ENCODE measurements around the gene PROZ. TPM values are rescaled to one million over a fixed set of nuclear protein-coding genes. Genes with fewer than 3 reads are reported as not detected.
"Not testable (repeated sequence)": the region's sequence is repeated elsewhere in the genome, so short reads cannot be mapped to it uniquely, and the experiment has no call there.

PROZ gene
- total RNA-seq, 2 donors from 2014 or later, result 0.40 to 0.84 TPM

DNA sequence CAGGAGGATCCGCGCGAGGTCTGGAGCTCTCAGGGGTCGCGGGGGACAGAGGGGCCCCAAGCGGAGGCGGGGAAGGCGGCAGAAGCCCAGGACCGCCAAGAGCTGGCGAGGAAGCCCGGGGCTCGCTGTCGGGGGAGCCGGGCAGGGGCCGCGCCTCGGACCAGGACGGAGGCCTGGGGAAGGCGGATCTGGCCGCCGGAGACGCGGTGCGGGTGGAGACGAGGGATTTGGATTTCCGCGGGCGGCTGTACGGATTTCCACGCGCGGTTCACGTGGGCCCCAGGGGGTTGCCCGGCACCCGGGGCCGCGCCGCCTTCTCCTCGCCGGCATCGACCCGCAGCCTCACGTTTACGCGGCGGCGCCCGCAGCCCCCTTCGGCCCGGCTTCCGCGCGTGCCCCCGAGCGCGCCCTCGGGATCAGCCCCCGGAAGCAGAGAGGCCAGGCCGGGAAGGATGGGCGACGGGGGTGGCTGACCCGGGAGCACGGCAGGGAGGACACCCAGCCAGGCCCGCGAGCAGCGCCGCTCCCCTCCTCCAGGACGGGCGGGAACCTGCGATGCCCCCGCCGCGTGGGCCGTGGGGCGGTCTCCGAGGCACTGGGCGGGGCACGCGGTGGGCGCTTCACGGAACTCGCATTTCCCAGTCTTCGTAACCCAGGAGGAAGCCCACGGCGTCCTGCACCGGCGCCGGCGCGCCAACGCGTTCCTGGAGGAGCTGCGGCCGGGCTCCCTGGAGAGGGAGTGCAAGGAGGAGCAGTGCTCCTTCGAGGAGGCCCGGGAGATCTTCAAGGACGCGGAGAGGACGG, 48.2 kb upstream of the PROZ start:
- peaks cover 10% of the 10 kb centered on the region for H3K9me3 Mint-ChIP-seq
- no peaks in the 10 kb centered on the region for H3K9me3 ChIP-seq (ENCODE audit: control insufficient read depth, low read length)
- H3K27me3 ChIP-seq (ENCODE audit: control insufficient read depth, insufficient read depth, low read length, poor library complexity, severe bottlenecking), result peaks cover 45% of the 10 kb centered on the region
- H3K4me1 Mint-ChIP-seq, result peaks cover 10% of the 10 kb centered on the region
- TF ChIP-seq, protein P1, sequence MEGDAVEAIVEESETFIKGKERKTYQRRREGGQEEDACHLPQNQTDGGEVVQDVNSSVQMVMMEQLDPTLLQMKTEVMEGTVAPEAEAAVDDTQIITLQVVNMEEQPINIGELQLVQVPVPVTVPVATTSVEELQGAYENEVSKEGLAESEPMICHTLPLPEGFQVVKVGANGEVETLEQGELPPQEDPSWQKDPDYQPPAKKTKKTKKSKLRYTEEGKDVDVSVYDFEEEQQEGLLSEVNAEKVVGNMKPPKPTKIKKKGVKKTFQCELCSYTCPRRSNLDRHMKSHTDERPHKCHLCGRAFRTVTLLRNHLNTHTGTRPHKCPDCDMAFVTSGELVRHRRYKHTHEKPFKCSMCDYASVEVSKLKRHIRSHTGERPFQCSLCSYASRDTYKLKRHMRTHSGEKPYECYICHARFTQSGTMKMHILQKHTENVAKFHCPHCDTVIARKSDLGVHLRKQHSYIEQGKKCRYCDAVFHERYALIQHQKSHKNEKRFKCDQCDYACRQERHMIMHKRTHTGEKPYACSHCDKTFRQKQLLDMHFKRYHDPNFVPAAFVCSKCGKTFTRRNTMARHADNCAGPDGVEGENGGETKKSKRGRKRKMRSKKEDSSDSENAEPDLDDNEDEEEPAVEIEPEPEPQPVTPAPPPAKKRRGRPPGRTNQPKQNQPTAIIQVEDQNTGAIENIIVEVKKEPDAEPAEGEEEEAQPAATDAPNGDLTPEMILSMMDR (conservative IDR thresholded peaks at IDR 0.05), result no peak
- peaks cover 28% of the 10 kb centered on the region for H3K27me3 Mint-ChIP-seq (ENCODE audit: insufficient read depth)
- H3K9ac ChIP-seq (ENCODE audit: extremely low read depth, low read length, poor library complexity, severe bottlenecking), result no peak overlapping the region
- no peak overlapping the region for H3K27ac ChIP-seq (ENCODE audit: low read depth, low read length)
- peak overlapping the region; percentile 35 for H3K4me3 ChIP-seq (ENCODE audit: low read length)
- no peaks in the 10 kb centered on the region for H3K36me3 ChIP-seq (ENCODE audit: control insufficient read depth, insufficient read depth, low read length)
- peaks cover 12% of the 10 kb centered on the region for H3K36me3 Mint-ChIP-seq (ENCODE audit: low read depth)
- 3 to 11% methylated on average over 41 to 99 of the region's 99 CpGs for WGBS, 2 experiments (ENCODE audit: insufficient coverage in 1 of 2, insufficient read length in 1 of 2)
- H3K4me3 Mint-ChIP-seq, result peak overlapping the region; percentile 44
- H3K27ac Mint-ChIP-seq, result no peak overlapping the region
- peak; percentile 62 for DNase-seq
- H3K4me1 ChIP-seq (ENCODE audit: control insufficient read depth, insufficient read depth, low read length), result peaks cover 7% of the 10 kb centered on the region

DNA sequence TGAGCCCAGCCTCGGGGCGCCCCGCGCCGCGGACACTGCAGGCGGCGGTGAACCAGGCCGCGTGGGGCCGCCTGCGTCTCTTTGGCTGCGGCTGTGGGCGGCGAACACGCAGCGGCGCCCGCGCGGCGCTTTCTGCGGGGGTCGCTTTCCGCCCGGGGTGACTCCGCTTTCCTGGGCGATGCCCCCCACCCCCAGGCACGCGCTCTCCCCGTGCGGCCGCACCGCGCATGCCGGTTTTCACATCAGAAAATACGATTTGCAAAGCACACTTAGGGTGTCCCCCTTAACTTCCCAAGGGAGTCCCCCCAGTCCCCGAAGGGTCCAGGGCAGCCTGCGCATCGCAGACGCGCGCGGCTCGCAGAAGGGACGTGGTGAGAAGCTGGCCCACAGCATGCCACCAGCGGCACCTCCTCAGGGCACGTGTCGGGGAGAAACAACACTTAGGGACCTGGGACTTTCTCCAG, 47.6 kb upstream of the PROZ start:
- H3K4me1 ChIP-seq (ENCODE audit: control insufficient read depth, insufficient read depth, low read length), result peaks cover 2% of the 10 kb centered on the region
- Mint-ChIP-seq H3K36me3 (ENCODE audit: low read depth) (peaks cover 12% of the 10 kb centered on the region), H3K27ac (no peak overlapping the region), H3K4me1 (peaks cover 4% of the 10 kb centered on the region), H3K27me3 (ENCODE audit: insufficient read depth) (peaks cover 28% of the 10 kb centered on the region), H3K4me3 (peak overlapping the region; percentile 44), H3K9me3 (peaks cover 10% of the 10 kb centered on the region)
- peak; percentile 44 for DNase-seq
- 44 to 48% methylated on average over 24 to 49 of the region's 49 CpGs for WGBS, 2 experiments (ENCODE audit: insufficient coverage in 1 of 2, insufficient read length in 1 of 2)
- H3K9ac ChIP-seq (ENCODE audit: extremely low read depth, low read length, poor library complexity, severe bottlenecking), result no peak overlapping the region
- H3K27me3 ChIP-seq (ENCODE audit: control insufficient read depth, insufficient read depth, low read length, poor library complexity, severe bottlenecking), result peaks cover 45% of the 10 kb centered on the region
- TF ChIP-seq, protein P1 (conservative IDR thresholded peaks at IDR 0.05), result no peak
- no peak overlapping the region for H3K27ac ChIP-seq (ENCODE audit: low read depth, low read length)
- H3K4me3 ChIP-seq (ENCODE audit: low read length), result no peak overlapping the region
- H3K36me3 ChIP-seq (ENCODE audit: control insufficient read depth, insufficient read depth, low read length), result no peaks in the 10 kb centered on the region
- no peaks in the 10 kb centered on the region for H3K9me3 ChIP-seq (ENCODE audit: control insufficient read depth, low read length)

DNA sequence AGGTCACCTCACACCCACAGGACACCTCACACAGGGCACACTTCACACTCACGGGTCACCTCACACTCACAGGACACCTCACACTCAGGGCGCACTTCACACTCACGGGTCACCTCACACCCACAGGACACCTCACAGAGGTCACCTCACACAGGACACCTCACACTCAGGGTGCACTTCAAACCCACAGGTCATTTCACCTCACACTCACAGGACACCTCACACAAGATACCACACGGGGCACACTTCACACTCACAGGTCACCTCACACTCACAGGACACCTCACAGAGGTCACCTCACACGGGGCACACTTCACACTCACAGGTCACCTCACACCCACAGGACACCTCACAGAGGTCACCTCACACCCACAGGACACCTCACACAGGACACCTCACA, 46.6 kb upstream of the PROZ start:
- not testable (repeated sequence) for H3K4me1 ChIP-seq (ENCODE audit: control insufficient read depth, insufficient read depth, low read length); H3K4me3 Mint-ChIP-seq; H3K9ac ChIP-seq (ENCODE audit: extremely low read depth, low read length, poor library complexity, severe bottlenecking); H3K9me3 ChIP-seq (ENCODE audit: control insufficient read depth, low read length); H3K27ac Mint-ChIP-seq; H3K4me3 ChIP-seq (ENCODE audit: low read length); H3K27ac ChIP-seq (ENCODE audit: low read depth, low read length); H3K36me3 ChIP-seq (ENCODE audit: control insufficient read depth, insufficient read depth, low read length); H3K4me1 Mint-ChIP-seq
- peak; percentile 30 for DNase-seq
- Mint-ChIP-seq H3K36me3 (ENCODE audit: low read depth) (peaks cover 12% of the 10 kb centered on the region), H3K9me3 (peaks cover 10% of the 10 kb centered on the region), H3K27me3 (ENCODE audit: insufficient read depth) (peaks cover 29% of the 10 kb centered on the region)
- H3K27me3 ChIP-seq (ENCODE audit: control insufficient read depth, insufficient read depth, low read length, poor library complexity, severe bottlenecking), result peaks cover 45% of the 10 kb centered on the region
- WGBS, 2 experiments (ENCODE audit: insufficient coverage in 1 of 2, insufficient read length in 1 of 2), result 91 to 94% methylated on average over 3 to 5 of the region's 5 CpGs

DNA sequence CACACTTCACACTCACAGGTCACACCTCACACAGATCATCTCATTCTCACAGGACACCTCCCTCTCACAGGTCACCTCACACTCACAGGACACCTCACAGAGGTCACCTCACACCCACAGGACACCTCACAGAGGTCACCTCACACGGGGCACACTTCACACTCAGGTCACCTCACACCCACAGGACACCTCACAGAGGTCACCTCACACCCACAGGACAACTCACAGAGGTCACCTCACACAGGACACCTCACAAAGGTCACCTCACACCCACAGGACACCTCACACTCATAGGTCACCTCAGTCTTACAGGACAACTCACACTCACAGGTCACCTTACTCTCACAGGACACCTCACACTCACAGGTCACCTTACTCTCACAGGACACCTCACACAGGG, 46.0 kb upstream of the PROZ start:
- DNase-seq, result peak; percentile 7
- peaks cover 45% of the 10 kb centered on the region for H3K27me3 ChIP-seq (ENCODE audit: control insufficient read depth, insufficient read depth, low read length, poor library complexity, severe bottlenecking)
- 82% methylated on average over 1 of the region's 1 CpG; no CpG with 5 or more reads in 1 of the 2 experiments for WGBS, 2 experiments (ENCODE audit: insufficient coverage in 1 of 2, insufficient read length in 1 of 2)
- not testable (repeated sequence) for H3K27ac Mint-ChIP-seq; H3K27ac ChIP-seq (ENCODE audit: low read depth, low read length); H3K9me3 Mint-ChIP-seq; H3K9me3 ChIP-seq (ENCODE audit: control insufficient read depth, low read length); H3K4me1 Mint-ChIP-seq; H3K4me3 ChIP-seq (ENCODE audit: low read length); H3K4me1 ChIP-seq (ENCODE audit: control insufficient read depth, insufficient read depth, low read length); H3K36me3 ChIP-seq (ENCODE audit: control insufficient read depth, insufficient read depth, low read length); H3K4me3 Mint-ChIP-seq; H3K9ac ChIP-seq (ENCODE audit: extremely low read depth, low read length, poor library complexity, severe bottlenecking)
- Mint-ChIP-seq H3K36me3 (ENCODE audit: low read depth) (peaks cover 12% of the 10 kb centered on the region), H3K27me3 (ENCODE audit: insufficient read depth) (peaks cover 31% of the 10 kb centered on the region)

Measured in endodermal cell (in vitro differentiated cells).